Dedifferentiated amniotic fluid mesenchymal stem cell (primary cell): ENCODE data around the gene PPM1L.

Experiments
- DNase-seq: peaks from one replicate; pipeline ENCODE4 v3.0.0-alpha.2; 2016; ENCODE audit errors: extremely low spot score

PPM1L gene

GRCh38 chr3:160763073-160763472, 7.0 kb downstream of the PPM1L start:
- no peak for DNase-seq

- DNase-seq = no peak
Measured at GRCh38 chr3:160765211-160765610, 9.2 kb downstream of the PPM1L start.

GRCh38 chr3:160768031-160768430, 12.0 kb downstream of the PPM1L start:
- no peak for DNase-seq

- DNase-seq = no peak
Measured at GRCh38 chr3:160768918-160769317, 12.9 kb downstream of the PPM1L start.

GRCh38 chr3:160771811-160772459, 15.9 kb downstream of the PPM1L start:
- DNase-seq = no peak

- DNase-seq = no peak
Measured at GRCh38 chr3:160773722-160774121, 17.7 kb downstream of the PPM1L start.

- no peak for DNase-seq
Measured at GRCh38 chr3:160774172-160774571, 18.1 kb downstream of the PPM1L start.

- no peak for DNase-seq
Measured at GRCh38 chr3:160778480-160778879, 22.4 kb downstream of the PPM1L start.

GRCh38 chr3:160779040-160779439, 23.0 kb downstream of the PPM1L start:
- no peak for DNase-seq

- no peak for DNase-seq
Measured at GRCh38 chr3:160780245-160780644, 24.2 kb downstream of the PPM1L start.

GRCh38 chr3:160781402-160781801, 25.4 kb downstream of the PPM1L start:
- no peak for DNase-seq

- DNase-seq = no peak
Measured at GRCh38 chr3:160781863-160782262, 25.8 kb downstream of the PPM1L start.

- no peak for DNase-seq
Measured at GRCh38 chr3:160784853-160785252, 28.8 kb downstream of the PPM1L start.

- no peak for DNase-seq
Measured at GRCh38 chr3:160790726-160791125, 34.7 kb downstream of the PPM1L start.

GRCh38 chr3:160792540-160792939, 36.5 kb downstream of the PPM1L start:
- no peak for DNase-seq

- DNase-seq = no peak
Measured at GRCh38 chr3:160793722-160794252, 37.8 kb downstream of the PPM1L start.

GRCh38 chr3:160796089-160796812, 40.2 kb downstream of the PPM1L start:
- no peak for DNase-seq

- no peak for DNase-seq
Measured at GRCh38 chr3:160796813-160797164, 40.8 kb downstream of the PPM1L start.

- no peak for DNase-seq
Measured at GRCh38 chr3:160797356-160797755, 41.3 kb downstream of the PPM1L start.

GRCh38 chr3:160801386-160802118, 45.5 kb downstream of the PPM1L start:
- DNase-seq = no peak

- DNase-seq = no peak
Measured at GRCh38 chr3:160804762-160805161, 48.7 kb downstream of the PPM1L start.

- no peak for DNase-seq
Measured at GRCh38 chr3:160806094-160806493, 50.1 kb downstream of the PPM1L start.

GRCh38 chr3:160806686-160807085, 50.7 kb downstream of the PPM1L start:
- DNase-seq = no peak
